Keratinocyte (primary cell): Measurements from ENCODE around the gene MYBPH.

ENCODE experiments used
- EZH2 ChIP-seq: IDR thresholded peaks from one replicate; pipeline ENCODE4 v1.6.1; 2012; ENCODE audit warnings: inconsistent platforms, mild to moderate bottlenecking, low read length, moderate library complexity
- TF ChIP-seq, protein P1 (sequence below), 3 experiments: IDR thresholded peaks in 1 of 3; conservative IDR thresholded peaks in 1 of 3; optimal IDR thresholded peaks in 1 of 3; 2 replicates in 2 of 3; 3 replicates in 1 of 3; pipeline versions ENCODE3 to v1.5.1; 2011; ENCODE audit warnings: low read length in 3 of 3, mild to moderate bottlenecking in 3 of 3, moderate library complexity in 2 of 3, control low read depth in 1 of 3, inconsistent platforms in 1 of 3; ENCODE audit not compliant: insufficient read depth in 2 of 3; ENCODE audit errors: extremely low read depth in 1 of 3

GRCh38 chr1:203182387-203182953 lies 6.8 kb upstream of the MYBPH start:
- TF ChIP-seq EZH2: no peak
- TF ChIP-seq, protein P1, sequence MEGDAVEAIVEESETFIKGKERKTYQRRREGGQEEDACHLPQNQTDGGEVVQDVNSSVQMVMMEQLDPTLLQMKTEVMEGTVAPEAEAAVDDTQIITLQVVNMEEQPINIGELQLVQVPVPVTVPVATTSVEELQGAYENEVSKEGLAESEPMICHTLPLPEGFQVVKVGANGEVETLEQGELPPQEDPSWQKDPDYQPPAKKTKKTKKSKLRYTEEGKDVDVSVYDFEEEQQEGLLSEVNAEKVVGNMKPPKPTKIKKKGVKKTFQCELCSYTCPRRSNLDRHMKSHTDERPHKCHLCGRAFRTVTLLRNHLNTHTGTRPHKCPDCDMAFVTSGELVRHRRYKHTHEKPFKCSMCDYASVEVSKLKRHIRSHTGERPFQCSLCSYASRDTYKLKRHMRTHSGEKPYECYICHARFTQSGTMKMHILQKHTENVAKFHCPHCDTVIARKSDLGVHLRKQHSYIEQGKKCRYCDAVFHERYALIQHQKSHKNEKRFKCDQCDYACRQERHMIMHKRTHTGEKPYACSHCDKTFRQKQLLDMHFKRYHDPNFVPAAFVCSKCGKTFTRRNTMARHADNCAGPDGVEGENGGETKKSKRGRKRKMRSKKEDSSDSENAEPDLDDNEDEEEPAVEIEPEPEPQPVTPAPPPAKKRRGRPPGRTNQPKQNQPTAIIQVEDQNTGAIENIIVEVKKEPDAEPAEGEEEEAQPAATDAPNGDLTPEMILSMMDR (optimal IDR thresholded peaks at IDR 0.05 in 1 of 3, IDR thresholded peaks at IDR 0.05 in 1 of 3, conservative IDR thresholded peaks at IDR 0.05 in 1 of 3; ENCODE audit: extremely low read depth in 1 of 3, insufficient read depth in 2 of 3, low read length in 3 of 3): no peak
